RWPE2 (cell line): ENCODE data around the gene SCN4B.

Experiments
- ATAC-seq: fragments of 200-7000 bp; cut with Tn5 transposase; 3 replicates; pipeline ENCODE4 v1.9.1; 2021; ENCODE audit warnings: low read depth
- DNase-seq: peaks from one replicate; pipeline ENCODE4 v3.0.0-alpha.2; 2020; ENCODE audit warnings: low spot score
- H3K27ac ChIP-seq: fragments of 450-650 bp; 2 replicates; pipeline ENCODE4 v1.5.1; 2017; ENCODE audit warnings: mild to moderate bottlenecking; ENCODE audit not compliant: poor library complexity, severe bottlenecking
- H3K27me3 ChIP-seq: fragments of 250-450 bp; sonication (Bioruptor Pico); 2 replicates; pipeline ENCODE4 v1.5.1; 2021; ENCODE audit warnings: mild to moderate bottlenecking, moderate library complexity; ENCODE audit not compliant: insufficient read depth, poor library complexity, severe bottlenecking
- H3K36me3 ChIP-seq: fragments of 250-450 bp; sonication (Bioruptor Pico); 2 replicates; pipeline ENCODE4 v1.5.1; 2020; ENCODE audit warnings: low read depth, mild to moderate bottlenecking, moderate library complexity
- H3K4me1 ChIP-seq: fragments of 250-450 bp; sonication (Bioruptor Pico); 2 replicates; pipeline ENCODE4 v1.5.1; 2021; ENCODE audit warnings: mild to moderate bottlenecking, moderate library complexity; ENCODE audit not compliant: insufficient read depth, poor library complexity, severe bottlenecking
- H3K4me3 ChIP-seq: fragments of 250-450 bp; sonication (Bioruptor Pico); 2 replicates; pipeline ENCODE4 v1.5.1; 2021; ENCODE audit warnings: mild to moderate bottlenecking, moderate library complexity; ENCODE audit not compliant: severe bottlenecking
- H3K9me3 ChIP-seq: fragments of 250-450 bp; sonication (Bioruptor Pico); 2 replicates; pipeline ENCODE4 v1.5.1; 2021; ENCODE audit warnings: mild to moderate bottlenecking, moderate library complexity; ENCODE audit not compliant: severe bottlenecking
- TF ChIP-seq, protein P1 (sequence below): fragments of 450-650 bp; IDR thresholded peaks from one replicate; pipeline ENCODE4 v1.5.1; 2017; ENCODE audit warnings: mild to moderate bottlenecking, moderate library complexity; ENCODE audit not compliant: poor library complexity, severe bottlenecking

The SCN4B gene

DNA sequence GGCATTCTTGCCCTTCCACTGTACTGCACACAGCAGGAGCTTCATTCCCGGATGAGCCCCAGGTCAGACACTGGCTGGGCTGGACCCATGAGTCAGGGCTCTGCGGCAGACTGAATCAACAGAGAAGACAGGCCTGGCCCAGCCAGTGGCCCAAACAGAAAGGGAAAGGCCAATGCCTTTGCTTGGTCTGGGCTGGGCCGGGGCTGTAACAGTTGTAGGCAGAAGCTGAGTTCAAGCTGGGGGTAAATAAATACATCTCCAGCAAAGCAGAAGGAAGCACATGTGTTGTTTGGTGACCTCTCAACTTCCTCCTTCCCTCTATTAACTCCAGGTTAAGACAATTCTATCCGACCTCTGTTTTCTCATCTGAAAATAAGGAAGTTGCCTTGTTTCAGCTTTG is 64.1 kb downstream of the SCN4B start:
- Histone ChIP-seq H3K4me3 (no peak overlapping the region), H3K9me3 (no peaks in the 10 kb centered on the region), H3K27ac (no peak overlapping the region), H3K4me1 (no peaks in the 10 kb centered on the region), H3K36me3 (no peaks in the 10 kb centered on the region), H3K27me3 (no peaks in the 10 kb centered on the region)
- TF ChIP-seq, protein P1, sequence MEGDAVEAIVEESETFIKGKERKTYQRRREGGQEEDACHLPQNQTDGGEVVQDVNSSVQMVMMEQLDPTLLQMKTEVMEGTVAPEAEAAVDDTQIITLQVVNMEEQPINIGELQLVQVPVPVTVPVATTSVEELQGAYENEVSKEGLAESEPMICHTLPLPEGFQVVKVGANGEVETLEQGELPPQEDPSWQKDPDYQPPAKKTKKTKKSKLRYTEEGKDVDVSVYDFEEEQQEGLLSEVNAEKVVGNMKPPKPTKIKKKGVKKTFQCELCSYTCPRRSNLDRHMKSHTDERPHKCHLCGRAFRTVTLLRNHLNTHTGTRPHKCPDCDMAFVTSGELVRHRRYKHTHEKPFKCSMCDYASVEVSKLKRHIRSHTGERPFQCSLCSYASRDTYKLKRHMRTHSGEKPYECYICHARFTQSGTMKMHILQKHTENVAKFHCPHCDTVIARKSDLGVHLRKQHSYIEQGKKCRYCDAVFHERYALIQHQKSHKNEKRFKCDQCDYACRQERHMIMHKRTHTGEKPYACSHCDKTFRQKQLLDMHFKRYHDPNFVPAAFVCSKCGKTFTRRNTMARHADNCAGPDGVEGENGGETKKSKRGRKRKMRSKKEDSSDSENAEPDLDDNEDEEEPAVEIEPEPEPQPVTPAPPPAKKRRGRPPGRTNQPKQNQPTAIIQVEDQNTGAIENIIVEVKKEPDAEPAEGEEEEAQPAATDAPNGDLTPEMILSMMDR: no peak
- DNase-seq: no peak
- ATAC-seq: peak; percentile 38; the same call in 1 of the 3 replicates

DNA sequence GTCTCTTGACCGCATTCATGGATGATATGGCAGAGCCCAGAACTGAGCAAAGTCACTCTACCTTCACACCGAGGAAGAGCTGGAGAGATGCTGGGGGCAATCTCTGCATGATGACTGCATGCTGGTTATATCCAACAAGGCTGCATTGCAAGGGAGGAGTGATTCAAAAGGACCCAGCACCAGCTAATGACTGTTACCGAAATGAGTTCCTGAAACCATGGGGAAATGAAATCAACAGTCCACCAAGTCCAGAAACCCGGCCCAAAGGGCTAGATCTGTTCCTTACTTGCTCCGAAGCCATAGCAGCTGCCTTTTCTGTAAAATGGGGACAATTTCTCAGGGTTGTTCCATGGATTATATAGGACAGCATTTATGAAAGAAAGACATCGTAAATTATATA is 64.7 kb downstream of the SCN4B start:
- ATAC-seq: no peak
- Histone ChIP-seq H3K27me3 (no peaks in the 10 kb centered on the region), H3K4me1 (no peaks in the 10 kb centered on the region)

DNA sequence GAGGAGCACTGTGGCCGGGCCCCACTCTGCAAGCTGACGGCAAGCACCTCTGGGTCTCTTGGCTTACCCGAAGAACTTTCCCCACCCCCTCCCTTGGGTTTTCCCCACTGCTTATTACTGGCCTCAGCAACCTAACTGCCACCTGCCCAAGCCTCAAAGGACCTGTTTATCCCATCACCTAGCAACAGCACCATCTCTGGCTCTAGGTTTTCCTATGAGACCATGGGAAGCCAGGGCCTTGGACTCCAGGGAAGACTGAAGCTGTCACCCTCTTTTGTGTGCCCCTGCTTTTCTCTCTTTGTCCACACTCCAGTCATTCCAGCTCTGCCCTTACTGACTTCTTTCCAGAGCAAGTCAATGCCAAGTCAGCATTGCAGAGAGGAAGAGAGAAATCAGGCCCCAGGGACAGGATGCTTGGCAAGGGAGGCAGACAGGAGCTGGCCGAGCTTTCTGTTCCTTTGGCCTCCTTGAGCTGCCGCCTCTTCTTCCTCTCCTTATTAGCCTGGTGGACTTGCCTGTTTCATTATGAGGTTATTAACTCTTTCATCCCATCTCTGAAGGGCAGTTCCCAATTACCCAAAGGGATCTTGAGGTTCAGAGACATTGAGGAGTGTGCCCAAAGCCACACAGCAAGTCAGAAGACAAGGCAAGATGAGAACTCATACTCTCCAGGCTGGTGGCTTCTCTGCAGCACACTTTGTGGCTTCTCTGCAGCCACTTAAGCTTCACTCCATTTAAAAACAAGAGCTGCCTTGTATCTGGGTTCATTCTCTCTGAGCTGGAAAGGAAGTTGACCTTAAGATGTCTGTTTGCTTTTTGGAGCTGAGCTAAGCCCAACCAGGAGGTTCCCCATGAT is 65.5 kb downstream of the SCN4B start, which contains the start of gene SMIM35:
Gene SMIM35 (minus strand): TSS at position 51 of the 856 bp plus-strand sequence. CDS start 206 bp downstream, outside the sequence.
- Histone ChIP-seq H3K4me3 (no peak within 1 kb of the TSS), H3K27ac (no peak within 1 kb of the TSS), H3K4me1 (no peaks in the 10 kb centered on the region), H3K9me3 (no peaks in the 10 kb centered on the region), H3K36me3 (no peaks in the 10 kb centered on the region), H3K27me3 (no peaks in the 10 kb centered on the region)
- ATAC-seq (no peak), DNase-seq (no peak)
- TF ChIP-seq, protein P1: no peak

More for the DNA sequence above, 64.7 kb downstream of the SCN4B start:
- no peak overlapping the region for H3K27ac ChIP-seq
- TF ChIP-seq, protein P1: no peak
- no peaks in the 10 kb centered on the region for H3K36me3 ChIP-seq
- no peak overlapping the region for H3K4me3 ChIP-seq
- no peaks in the 10 kb centered on the region for H3K9me3 ChIP-seq
- no peak for DNase-seq

DNA sequence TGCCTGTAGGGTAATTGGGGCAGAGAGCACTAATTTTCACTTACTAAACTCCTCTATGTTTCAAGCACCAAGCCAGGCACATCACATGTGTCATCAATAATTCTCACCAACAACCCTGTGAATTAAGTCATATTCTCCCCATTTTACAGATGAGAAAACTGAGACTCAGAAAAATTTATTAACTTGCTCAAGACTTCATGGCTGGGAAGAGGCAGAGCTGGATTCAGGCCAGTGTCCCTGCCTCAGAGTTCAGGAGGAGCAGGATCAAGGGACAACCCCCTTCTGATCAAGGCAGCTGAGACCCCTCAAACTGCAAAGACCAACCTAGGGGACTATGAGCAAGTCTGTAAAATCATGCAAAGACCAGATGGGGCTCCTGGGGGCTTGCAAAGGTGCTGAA is 68.0 kb downstream of the SCN4B start:
- TF ChIP-seq, protein P1: no peak
- DNase-seq (no peak), ATAC-seq (no peak)
- Histone ChIP-seq H3K27me3 (no peaks in the 10 kb centered on the region), H3K4me3 (no peak overlapping the region), H3K27ac (no peak overlapping the region), H3K9me3 (no peaks in the 10 kb centered on the region), H3K36me3 (no peaks in the 10 kb centered on the region), H3K4me1 (peaks cover 8% of the 10 kb centered on the region)

DNA sequence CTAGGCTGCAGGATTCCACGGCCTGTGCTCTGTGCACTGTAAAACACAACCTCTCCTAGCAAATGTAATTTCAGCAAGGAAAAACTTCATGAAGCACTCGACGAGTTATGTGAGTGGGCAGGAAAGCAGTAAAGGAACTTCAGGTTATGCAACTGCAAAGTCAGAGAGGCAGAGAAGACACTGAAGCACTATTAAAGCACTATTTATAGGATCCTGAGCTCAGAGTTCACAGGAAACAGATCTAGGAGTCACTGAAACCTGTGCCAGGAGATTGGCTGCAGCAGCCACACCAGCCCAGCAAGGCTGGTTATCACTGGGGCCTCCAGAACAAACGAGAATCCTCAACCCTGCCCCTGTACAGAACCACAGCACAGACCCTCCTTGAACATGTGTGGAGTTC is 68.4 kb downstream of the SCN4B start:
- H3K4me3 ChIP-seq: no peak overlapping the region
- no peaks in the 10 kb centered on the region for H3K36me3 ChIP-seq
- no peaks in the 10 kb centered on the region for H3K27me3 ChIP-seq
- H3K9me3 ChIP-seq: no peaks in the 10 kb centered on the region
- TF ChIP-seq, protein P1: no peak
- peaks cover 8% of the 10 kb centered on the region for H3K4me1 ChIP-seq
- H3K27ac ChIP-seq: no peak overlapping the region
- peak; percentile 77 for ATAC-seq
- DNase-seq: no peak
